Activated T-helper 2 cell treated with anti-CD3 and anti-CD28 coated beads, Interferon-gamma antibody, Interleukin-2, Interleukin-4, amounts not matched to agents 10 μg/mL and 5 μg/mL and 100 μg/mL, durations not matched to agents 14 hours and 24 hours and 36 hours (primary cell): Measurements from ENCODE around the gene SMC6. TPM values are rescaled to one million over a fixed set of nuclear protein-coding genes. Genes with fewer than 3 reads are reported as not detected.

Source experiments
- DNase-seq: peaks from one replicate; pipeline ENCODE4 v3.0.0; 2021; ENCODE audit warnings: low spot score
- H3K27ac Mint-ChIP-seq: one replicate; pipeline ENCODE4 v1.8.0; 2021; ENCODE audit warnings: mixed read lengths
- H3K27me3 Mint-ChIP-seq: one replicate; pipeline ENCODE4 v1.8.0; 2021; ENCODE audit warnings: low read depth, mixed read lengths
- H3K36me3 Mint-ChIP-seq: one replicate; pipeline ENCODE4 v1.8.0; 2021; ENCODE audit warnings: low read depth, mixed read lengths
- H3K4me1 Mint-ChIP-seq: one replicate; pipeline ENCODE4 v1.8.0; 2021; ENCODE audit warnings: low read depth, mixed read lengths
- H3K4me3 Mint-ChIP-seq: one replicate; pipeline ENCODE4 v1.8.0; 2021; ENCODE audit warnings: low read depth, mild to moderate bottlenecking, moderate library complexity, mixed read lengths
- H3K9me3 Mint-ChIP-seq: one replicate; pipeline ENCODE4 v1.8.0; 2021; ENCODE audit warnings: mixed read lengths
- intact Hi-C: fragments of 100-400 bp; cut with micrococcal nuclease; formaldehyde crosslinking; loops from one replicate; pipeline ENCODE4 v1.15.1; 2023
- total RNA-seq: library from RNA; stranded (reverse); gene quantifications from 2 replicates; pipeline ENCODE4 v1.2.3, GENCODE V29; 2022

Gene SMC6
- total RNA-seq, 1 donor from 2014 or later = 30.3 TPM

DNA sequence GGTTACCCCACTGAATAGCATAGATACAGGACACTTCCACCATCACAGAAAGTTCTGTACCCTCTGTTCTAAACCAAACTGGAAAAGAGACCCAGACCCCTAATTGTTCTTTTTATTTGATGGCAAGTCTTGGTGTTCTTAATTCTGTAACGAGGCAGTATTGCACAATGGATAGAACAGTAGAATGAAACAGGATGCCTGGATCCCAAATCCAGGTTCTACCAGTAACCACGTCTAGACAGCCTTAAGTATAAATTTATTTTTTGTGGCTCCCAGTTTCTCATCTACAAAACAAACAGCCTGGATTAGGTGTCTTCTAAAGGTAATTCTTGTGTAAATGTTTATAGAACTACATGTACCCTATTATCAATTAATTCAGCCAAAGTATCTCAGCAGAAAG is 23.7 kb downstream of the SMC6 start:
- intact Hi-C loops = no loop called here
- Mint-ChIP-seq H3K4me3 (no peak overlapping the region), H3K4me1 (no peaks in the 10 kb centered on the region), H3K9me3 (no peaks in the 10 kb centered on the region), H3K36me3 (peaks cover 25% of the 10 kb centered on the region), H3K27ac (no peak overlapping the region), H3K27me3 (no peaks in the 10 kb centered on the region)
- no peak for DNase-seq

DNA sequence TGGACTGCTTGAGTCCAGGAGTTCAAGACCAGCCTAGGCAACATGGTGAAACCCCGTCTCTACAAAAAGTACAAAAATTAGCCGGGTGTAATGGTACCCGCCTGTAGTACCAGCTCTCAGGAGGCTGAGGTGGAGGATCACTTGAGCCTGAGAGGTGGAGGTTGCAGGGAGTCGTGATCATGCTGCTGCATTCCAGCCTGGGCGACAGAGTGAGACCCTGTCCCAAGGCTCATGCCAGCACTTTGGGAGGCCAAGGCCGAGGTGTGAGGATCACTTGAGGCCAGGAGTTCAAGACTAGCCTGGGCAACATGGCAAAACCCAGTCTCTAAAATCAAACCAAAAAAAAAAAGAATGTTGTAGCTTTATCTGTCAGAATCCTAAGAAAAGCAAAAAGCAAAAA is 25.4 kb downstream of the SMC6 start:
- no peak for DNase-seq
- no peak overlapping the region for H3K27ac Mint-ChIP-seq
- no peak overlapping the region for H3K4me3 Mint-ChIP-seq
- no peaks in the 10 kb centered on the region for H3K27me3 Mint-ChIP-seq
- no peaks in the 10 kb centered on the region for H3K9me3 Mint-ChIP-seq
- no peaks in the 10 kb centered on the region for H3K4me1 Mint-ChIP-seq
- intact Hi-C loops = no loop called here
- peaks cover 20% of the 10 kb centered on the region for H3K36me3 Mint-ChIP-seq

DNA sequence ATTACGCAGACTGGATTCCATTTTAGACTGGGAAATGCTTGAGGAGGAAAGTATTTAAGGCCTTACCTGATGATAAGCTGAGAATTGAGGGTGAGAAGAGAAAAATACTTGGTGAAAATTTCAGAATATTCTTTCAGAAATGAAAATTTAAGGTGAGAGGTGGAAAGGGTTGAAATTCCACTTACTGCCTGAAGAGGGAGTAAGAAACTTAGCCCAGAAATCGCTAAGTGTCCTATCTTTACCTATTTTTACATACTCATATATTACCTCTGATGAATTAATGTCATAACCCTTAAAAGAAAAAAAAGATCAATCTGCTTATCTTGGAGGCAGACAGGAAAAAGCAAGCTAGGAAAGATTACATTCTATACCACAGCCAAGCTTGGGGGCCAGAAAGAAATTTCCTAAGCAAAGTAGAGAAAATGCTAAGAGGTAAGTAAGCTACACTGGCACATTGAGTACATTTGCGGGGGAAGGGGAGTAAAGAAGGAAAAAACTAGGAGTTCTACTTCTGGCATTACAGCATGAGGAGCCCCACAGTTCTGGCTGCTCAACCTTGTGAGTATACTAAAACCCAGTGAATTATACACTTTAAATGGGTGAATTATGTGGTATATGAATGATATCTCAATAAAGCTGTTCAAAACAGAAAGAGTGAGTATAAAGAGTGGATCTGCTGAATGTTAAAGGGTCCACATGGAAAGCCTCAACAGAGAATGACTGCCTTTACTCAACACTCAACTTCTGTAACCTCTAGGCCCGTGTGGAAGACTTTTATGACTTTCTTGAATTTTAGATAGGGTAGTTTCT is 33.8 kb downstream of the SMC6 start:
- DNase-seq = no peak
- Mint-ChIP-seq H3K4me3 (no peak overlapping the region), H3K36me3 (peaks cover 31% of the 10 kb centered on the region), H3K4me1 (no peaks in the 10 kb centered on the region), H3K27me3 (no peaks in the 10 kb centered on the region), H3K9me3 (no peaks in the 10 kb centered on the region), H3K27ac (no peak overlapping the region)
- intact Hi-C loops = loop anchor here (1.0 kb wide), 1 partner anchor 111 kb away; no protein-coding TSS in a partner anchor

DNA sequence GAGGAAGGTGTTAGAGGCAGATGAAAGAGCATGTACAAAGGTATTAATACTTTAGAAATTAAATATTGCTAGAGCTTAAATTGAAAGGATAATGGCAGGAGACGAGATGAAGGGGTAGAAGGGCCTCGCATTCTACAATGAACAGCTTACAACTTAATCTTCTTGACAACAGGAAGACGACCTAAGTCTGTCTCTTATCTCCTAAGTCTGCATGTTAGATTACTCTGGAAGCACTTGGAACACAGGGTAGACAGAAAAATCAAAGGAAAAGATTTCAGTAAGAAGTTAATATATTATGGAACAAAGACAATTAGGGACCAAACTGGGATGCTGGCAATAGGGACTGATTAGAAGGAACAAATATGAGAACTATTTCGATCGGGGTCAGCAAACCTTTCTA is 34.9 kb downstream of the SMC6 start:
- no peaks in the 10 kb centered on the region for H3K27me3 Mint-ChIP-seq
- H3K9me3 Mint-ChIP-seq = no peaks in the 10 kb centered on the region
- no peak overlapping the region for H3K4me3 Mint-ChIP-seq
- DNase-seq = no peak
- peaks cover 40% of the 10 kb centered on the region for H3K36me3 Mint-ChIP-seq
- intact Hi-C loops = no loop called here
- no peaks in the 10 kb centered on the region for H3K4me1 Mint-ChIP-seq
- no peak overlapping the region for H3K27ac Mint-ChIP-seq

DNA sequence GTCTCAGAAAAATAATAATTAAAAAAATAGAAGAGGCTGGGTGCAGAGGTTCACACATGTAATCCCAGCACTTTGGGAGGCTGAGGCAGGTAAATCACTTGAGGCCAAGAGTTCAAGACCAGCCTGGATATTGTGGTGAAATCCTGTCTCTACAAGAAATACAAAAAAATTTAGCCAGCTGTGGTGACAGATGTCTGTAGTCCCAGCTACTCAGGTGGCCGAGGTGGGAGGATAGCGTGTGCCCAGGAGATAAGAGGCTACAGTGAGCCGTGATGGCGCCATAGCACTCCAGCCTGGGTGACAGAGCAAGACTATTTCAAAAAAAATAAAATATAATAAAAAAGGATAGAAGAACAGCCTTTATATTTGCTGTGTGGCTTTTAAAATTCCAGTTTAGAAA is 35.9 kb downstream of the SMC6 start:
- Mint-ChIP-seq H3K9me3 (no peaks in the 10 kb centered on the region), H3K4me3 (no peak overlapping the region), H3K27ac (no peak overlapping the region), H3K36me3 (peaks cover 51% of the 10 kb centered on the region), H3K4me1 (no peaks in the 10 kb centered on the region), H3K27me3 (no peaks in the 10 kb centered on the region)
- DNase-seq = no peak
- intact Hi-C loops = no loop called here

DNA sequence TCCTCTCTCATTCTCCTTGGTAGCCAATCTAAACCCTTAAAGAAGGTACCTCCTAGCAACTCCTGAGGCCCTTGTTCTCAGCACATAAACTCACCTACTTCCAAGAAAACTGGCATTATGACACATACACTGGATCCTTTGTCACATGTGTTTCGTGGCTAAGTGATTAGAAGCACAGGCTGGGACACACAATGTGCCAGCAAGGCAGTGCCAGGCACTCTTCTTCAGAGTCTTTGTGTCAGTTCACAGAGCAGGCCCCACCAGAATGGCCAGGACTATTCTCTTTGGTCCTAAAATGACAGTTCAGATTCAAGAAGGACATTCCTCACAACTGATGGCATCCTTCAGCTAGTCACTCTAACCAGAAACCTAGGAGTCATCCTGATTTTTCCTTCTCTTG is 40.3 kb downstream of the SMC6 start:
- no peak for DNase-seq
- Mint-ChIP-seq H3K4me1 (no peaks in the 10 kb centered on the region), H3K27ac (no peak overlapping the region), H3K36me3 (peaks cover 41% of the 10 kb centered on the region), H3K9me3 (no peaks in the 10 kb centered on the region), H3K4me3 (no peak overlapping the region), H3K27me3 (no peaks in the 10 kb centered on the region)
- intact Hi-C loops = no loop called here

DNA sequence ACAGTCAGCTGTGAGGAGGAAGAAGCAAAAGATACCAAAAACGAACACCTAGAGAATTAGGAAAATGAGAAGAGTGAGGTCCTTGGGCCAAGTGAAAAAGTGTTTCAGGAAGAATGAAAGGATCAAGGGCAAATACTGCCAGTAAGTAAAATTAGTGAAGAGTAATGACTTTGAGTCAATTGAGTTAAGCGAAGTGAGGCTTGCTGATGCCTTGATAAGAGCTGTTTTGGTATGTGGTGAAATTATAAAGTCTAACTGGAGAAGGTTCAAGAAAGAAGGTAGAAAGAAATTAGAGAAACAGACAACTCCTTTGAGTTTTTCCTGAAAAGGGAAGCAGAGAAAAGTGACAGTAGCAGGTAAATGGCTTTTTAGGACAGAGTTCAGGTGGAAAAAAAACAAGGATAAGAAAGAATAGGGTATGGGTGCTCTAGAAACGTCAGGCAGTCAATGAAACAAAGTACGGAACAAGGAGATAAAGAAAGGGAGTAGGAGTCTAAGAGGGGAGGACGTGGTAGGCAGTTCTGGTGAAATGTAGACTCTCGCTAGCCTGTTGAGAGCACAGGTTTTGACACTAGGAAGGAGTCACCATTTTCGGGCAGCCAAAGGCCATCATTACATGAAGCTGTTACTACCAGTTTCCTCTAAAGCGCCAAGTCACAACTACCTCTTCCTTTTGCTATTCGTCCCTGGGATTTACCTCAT is 42.9 kb downstream of the SMC6 start:
- Mint-ChIP-seq H3K27ac (no peak overlapping the region), H3K4me3 (no peak overlapping the region), H3K4me1 (no peaks in the 10 kb centered on the region), H3K36me3 (peaks cover 43% of the 10 kb centered on the region), H3K9me3 (no peaks in the 10 kb centered on the region), H3K27me3 (no peaks in the 10 kb centered on the region)
- intact Hi-C loops = no loop called here
- DNase-seq = no peak

DNA sequence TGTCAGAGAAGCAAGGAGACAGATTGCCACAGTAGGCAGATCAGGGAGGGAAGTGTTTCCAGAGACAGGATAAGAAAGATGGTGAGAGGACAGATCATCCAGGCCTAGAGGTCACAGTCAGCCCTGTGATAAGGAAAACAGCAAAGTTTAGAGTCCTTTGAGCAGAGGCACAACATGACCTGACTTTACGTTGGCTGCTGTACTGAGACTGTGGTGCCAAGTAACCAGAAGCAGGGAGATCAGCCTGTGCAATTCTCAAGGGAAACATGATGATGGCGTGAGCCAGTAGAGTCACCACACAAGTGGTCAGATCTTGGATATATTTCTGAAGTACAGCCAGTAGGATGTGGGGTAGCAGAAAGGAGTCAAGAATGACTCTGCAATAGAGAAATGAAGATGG is 43.7 kb downstream of the SMC6 start:
- no peaks in the 10 kb centered on the region for H3K9me3 Mint-ChIP-seq
- intact Hi-C loops = no loop called here
- no peaks in the 10 kb centered on the region for H3K4me1 Mint-ChIP-seq
- peaks cover 43% of the 10 kb centered on the region for H3K36me3 Mint-ChIP-seq
- no peak overlapping the region for H3K27ac Mint-ChIP-seq
- no peaks in the 10 kb centered on the region for H3K27me3 Mint-ChIP-seq
- no peak overlapping the region for H3K4me3 Mint-ChIP-seq
- DNase-seq = no peak

DNA sequence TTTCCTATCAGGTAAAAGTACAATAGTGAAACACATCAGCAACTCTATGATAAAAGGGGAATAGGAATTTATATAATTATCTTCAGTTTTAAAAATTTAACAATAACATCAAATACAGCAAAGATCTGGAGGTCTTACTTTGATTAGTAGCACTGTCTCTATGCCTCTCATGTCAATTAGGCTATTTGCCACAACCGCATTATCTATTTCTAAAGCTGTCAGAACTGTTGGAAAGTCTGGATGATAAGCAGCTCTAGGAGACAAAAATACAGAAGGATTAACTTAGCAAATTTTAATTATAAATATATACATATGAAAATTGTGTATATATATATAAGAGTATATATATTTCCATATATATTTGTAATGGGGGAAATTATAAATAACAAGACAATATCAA is 45.1 kb downstream of the SMC6 start:
- no peak overlapping the region for H3K4me3 Mint-ChIP-seq
- no peak overlapping the region for H3K27ac Mint-ChIP-seq
- intact Hi-C loops = no loop called here
- H3K9me3 Mint-ChIP-seq = no peaks in the 10 kb centered on the region
- DNase-seq = no peak
- peaks cover 40% of the 10 kb centered on the region for H3K36me3 Mint-ChIP-seq
- H3K4me1 Mint-ChIP-seq = no peaks in the 10 kb centered on the region
- H3K27me3 Mint-ChIP-seq = no peaks in the 10 kb centered on the region

DNA sequence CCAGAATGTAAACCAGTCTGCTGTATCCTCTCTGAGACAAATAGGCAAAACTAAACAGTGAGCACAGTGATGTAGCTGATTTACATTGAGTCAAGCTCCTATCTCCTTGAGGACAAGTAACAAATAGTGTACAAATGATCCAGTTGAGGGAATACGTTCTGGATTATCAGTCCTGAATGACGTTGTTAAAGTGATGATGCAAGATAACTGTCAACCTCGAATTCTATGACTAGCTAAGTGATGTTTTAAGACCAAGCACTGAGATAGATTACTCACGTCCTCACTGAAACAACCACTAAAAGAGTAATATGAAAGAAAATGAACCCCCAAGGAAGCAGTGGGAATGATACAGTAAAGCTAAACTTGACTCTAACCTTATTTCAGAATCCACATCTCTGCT is 46.8 kb downstream of the SMC6 start:
- no peaks in the 10 kb centered on the region for H3K4me1 Mint-ChIP-seq
- H3K27ac Mint-ChIP-seq = no peak overlapping the region
- intact Hi-C loops = no loop called here
- H3K36me3 Mint-ChIP-seq = peaks cover 29% of the 10 kb centered on the region
- no peak for DNase-seq
- no peak overlapping the region for H3K4me3 Mint-ChIP-seq
- H3K9me3 Mint-ChIP-seq = no peaks in the 10 kb centered on the region
- no peaks in the 10 kb centered on the region for H3K27me3 Mint-ChIP-seq

DNA sequence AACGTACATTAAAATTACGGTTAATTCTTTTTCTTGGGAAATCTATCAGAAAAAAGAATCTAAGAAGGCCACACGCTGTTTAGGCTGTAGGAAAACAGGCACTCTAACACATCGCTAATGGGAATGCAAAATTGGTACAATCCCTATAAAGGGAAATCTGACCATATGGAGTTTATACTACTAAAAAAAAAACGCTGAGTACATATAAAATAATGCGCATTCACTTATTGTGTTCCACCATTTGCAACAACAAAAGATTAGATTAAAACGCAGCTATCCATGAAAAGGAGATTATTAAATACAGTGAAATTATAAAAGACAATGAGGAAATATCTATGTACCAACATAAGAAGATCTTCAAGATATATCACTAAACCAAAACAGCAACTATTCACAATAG is 62.8 kb downstream of the SMC6 start:
- H3K4me1 Mint-ChIP-seq = no peaks in the 10 kb centered on the region
- no peak overlapping the region for H3K4me3 Mint-ChIP-seq

DNA sequence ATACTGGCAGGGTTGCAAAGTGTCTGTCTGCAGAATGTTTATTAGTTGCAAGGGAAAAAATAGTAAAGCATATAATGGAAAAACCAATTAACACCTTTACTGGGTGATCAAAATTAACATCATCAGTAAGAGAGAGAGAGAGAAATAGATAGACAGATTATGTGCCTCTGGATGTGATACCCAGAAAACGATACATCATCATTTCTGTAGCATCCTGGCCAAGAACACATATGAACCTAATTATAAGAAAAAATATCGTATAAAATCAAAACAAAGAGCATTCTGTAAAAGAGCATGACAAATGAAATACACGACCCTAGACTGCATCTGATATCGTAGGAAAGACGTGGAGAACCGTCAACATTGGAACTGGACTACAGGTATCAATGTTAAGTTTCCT is 64.6 kb downstream of the SMC6 start:
- H3K27ac Mint-ChIP-seq = no peak overlapping the region
- H3K36me3 Mint-ChIP-seq = peaks cover 50% of the 10 kb centered on the region
- H3K27me3 Mint-ChIP-seq = no peaks in the 10 kb centered on the region
- no peak overlapping the region for H3K4me3 Mint-ChIP-seq
- intact Hi-C loops = no loop called here
- no peaks in the 10 kb centered on the region for H3K9me3 Mint-ChIP-seq
- no peaks in the 10 kb centered on the region for H3K4me1 Mint-ChIP-seq
- no peak for DNase-seq

More for the DNA sequence above, 62.8 kb downstream of the SMC6 start:
- no peak for DNase-seq
- H3K27me3 Mint-ChIP-seq = no peaks in the 10 kb centered on the region
- H3K27ac Mint-ChIP-seq = no peak overlapping the region
- no peaks in the 10 kb centered on the region for H3K9me3 Mint-ChIP-seq
- intact Hi-C loops = no loop called here
- peaks cover 60% of the 10 kb centered on the region for H3K36me3 Mint-ChIP-seq

DNA sequence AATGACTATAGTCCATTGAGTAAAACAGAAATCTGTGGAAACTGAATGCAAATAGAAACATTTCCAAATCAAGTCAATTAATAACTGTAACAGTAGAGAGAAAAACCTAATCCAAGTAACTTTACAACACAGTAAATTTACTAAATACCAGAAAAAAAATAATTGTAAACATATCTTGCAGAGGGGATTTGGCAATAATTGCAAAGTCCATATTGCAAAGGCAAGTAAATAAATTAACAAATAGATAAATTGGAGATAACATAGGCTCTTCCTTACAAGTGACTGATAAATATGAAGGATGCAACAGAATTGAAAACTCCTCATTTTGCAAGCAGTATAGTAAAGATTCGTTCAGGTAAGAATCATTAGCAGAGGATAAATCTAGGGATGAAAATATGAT is 65.0 kb downstream of the SMC6 start:
- H3K27ac Mint-ChIP-seq = no peak overlapping the region
- no peaks in the 10 kb centered on the region for H3K9me3 Mint-ChIP-seq
- DNase-seq = no peak
- no peak overlapping the region for H3K4me3 Mint-ChIP-seq
- intact Hi-C loops = no loop called here
- H3K27me3 Mint-ChIP-seq = no peaks in the 10 kb centered on the region
- no peaks in the 10 kb centered on the region for H3K4me1 Mint-ChIP-seq
- H3K36me3 Mint-ChIP-seq = peaks cover 46% of the 10 kb centered on the region
